GM23338 (cell line): Measurements from ENCODE around the gene TBX2.

ENCODE experiments used
- CREB1 ChIP-seq: fragments of 250-450 bp; sonication (Bioruptor Pico); IDR thresholded peaks from 2 replicates; pipeline ENCODE4 v1.5.0; 2020; ENCODE audit warnings: low read depth, mild to moderate bottlenecking, moderate library complexity
- CTCF ChIP-seq, 2 experiments: fragments of 200-600 bp in 1 of 2; sonication (generic) in 1 of 2; conservative IDR thresholded peaks; 2 replicates each; pipeline versions ENCODE4 v1.5.1 to v1.6.1; 2016 to 2017; ENCODE audit warnings: antibody characterized with exemption in 2 of 2, low read depth in 2 of 2, mild to moderate bottlenecking in 2 of 2, moderate library complexity in 1 of 2
- EZH2 ChIP-seq: fragments of 200-600 bp; sonication (generic); IDR thresholded peaks from one replicate; pipeline ENCODE4 v1.8.0; 2017; ENCODE audit warnings: antibody characterized with exemption, mild to moderate bottlenecking, low read depth; ENCODE audit not compliant: unreplicated experiment
- EZH2phosphoT487 ChIP-seq: fragments of 200-600 bp; sonication (generic); IDR thresholded peaks from one replicate; pipeline ENCODE4 v1.8.1; 2018; ENCODE audit warnings: antibody characterized with exemption; ENCODE audit not compliant: unreplicated experiment
- JUNB ChIP-seq: IDR thresholded peaks from one replicate; pipeline ENCODE4 v1.6.1; 2016; ENCODE audit warnings: antibody characterized with exemption; ENCODE audit not compliant: unreplicated experiment
- NANOG ChIP-seq: IDR thresholded peaks from 2 replicates; pipeline ENCODE4 v1.6.1; 2016; ENCODE audit warnings: antibody characterized with exemption, borderline replicate concordance
- POLR2AphosphoS5 ChIP-seq: IDR thresholded peaks from 2 replicates; pipeline ENCODE4 v1.6.1; 2016; ENCODE audit warnings: antibody characterized with exemption, low read depth
- REST ChIP-seq: IDR thresholded peaks from one replicate; pipeline ENCODE4 v1.6.1; 2018; ENCODE audit warnings: antibody characterized with exemption; ENCODE audit not compliant: unreplicated experiment
- ZNF114 ChIP-seq: fragments of 250-450 bp; sonication (Bioruptor Pico); IDR thresholded peaks from 2 replicates; pipeline ENCODE4 v1.5.0; 2020; ENCODE audit warnings: mild to moderate bottlenecking, moderate library complexity
- ZNF331 ChIP-seq: fragments of 250-450 bp; sonication (Bioruptor Pico); IDR thresholded peaks from 2 replicates; pipeline ENCODE4 v1.5.0; 2020; ENCODE audit warnings: low read depth, mild to moderate bottlenecking, moderate library complexity
- TF ChIP-seq, protein P1 (sequence below): fragments of 250-450 bp; sonication (Bioruptor Pico); IDR thresholded peaks from 2 replicates; pipeline ENCODE4 v1.5.0; 2020; ENCODE audit warnings: mild to moderate bottlenecking, moderate library complexity
- TF ChIP-seq, protein P2 (sequence below): IDR thresholded peaks from 2 replicates; pipeline ENCODE4 v1.6.1; 2016; ENCODE audit warnings: antibody characterized with exemption

GRCh38 chr17:61387511-61388305 is 11.9 kb upstream of the TBX2 start:
- TF ChIP-seq CTCF (conservative IDR thresholded peaks at IDR 0.05; ENCODE audit: low read depth in 2 of 2) (no peak), JUNB (no peak), REST (no peak), POLR2AphosphoS5 (no peak), EZH2phosphoT487 (no peak), ZNF114 (CRISPR knock-in tag) (no peak), ZNF331 (no peak), EZH2 (no peak), CREB1 (CRISPR knock-in tag) (no peak), NANOG (no peak)
- TF ChIP-seq, protein P1, sequence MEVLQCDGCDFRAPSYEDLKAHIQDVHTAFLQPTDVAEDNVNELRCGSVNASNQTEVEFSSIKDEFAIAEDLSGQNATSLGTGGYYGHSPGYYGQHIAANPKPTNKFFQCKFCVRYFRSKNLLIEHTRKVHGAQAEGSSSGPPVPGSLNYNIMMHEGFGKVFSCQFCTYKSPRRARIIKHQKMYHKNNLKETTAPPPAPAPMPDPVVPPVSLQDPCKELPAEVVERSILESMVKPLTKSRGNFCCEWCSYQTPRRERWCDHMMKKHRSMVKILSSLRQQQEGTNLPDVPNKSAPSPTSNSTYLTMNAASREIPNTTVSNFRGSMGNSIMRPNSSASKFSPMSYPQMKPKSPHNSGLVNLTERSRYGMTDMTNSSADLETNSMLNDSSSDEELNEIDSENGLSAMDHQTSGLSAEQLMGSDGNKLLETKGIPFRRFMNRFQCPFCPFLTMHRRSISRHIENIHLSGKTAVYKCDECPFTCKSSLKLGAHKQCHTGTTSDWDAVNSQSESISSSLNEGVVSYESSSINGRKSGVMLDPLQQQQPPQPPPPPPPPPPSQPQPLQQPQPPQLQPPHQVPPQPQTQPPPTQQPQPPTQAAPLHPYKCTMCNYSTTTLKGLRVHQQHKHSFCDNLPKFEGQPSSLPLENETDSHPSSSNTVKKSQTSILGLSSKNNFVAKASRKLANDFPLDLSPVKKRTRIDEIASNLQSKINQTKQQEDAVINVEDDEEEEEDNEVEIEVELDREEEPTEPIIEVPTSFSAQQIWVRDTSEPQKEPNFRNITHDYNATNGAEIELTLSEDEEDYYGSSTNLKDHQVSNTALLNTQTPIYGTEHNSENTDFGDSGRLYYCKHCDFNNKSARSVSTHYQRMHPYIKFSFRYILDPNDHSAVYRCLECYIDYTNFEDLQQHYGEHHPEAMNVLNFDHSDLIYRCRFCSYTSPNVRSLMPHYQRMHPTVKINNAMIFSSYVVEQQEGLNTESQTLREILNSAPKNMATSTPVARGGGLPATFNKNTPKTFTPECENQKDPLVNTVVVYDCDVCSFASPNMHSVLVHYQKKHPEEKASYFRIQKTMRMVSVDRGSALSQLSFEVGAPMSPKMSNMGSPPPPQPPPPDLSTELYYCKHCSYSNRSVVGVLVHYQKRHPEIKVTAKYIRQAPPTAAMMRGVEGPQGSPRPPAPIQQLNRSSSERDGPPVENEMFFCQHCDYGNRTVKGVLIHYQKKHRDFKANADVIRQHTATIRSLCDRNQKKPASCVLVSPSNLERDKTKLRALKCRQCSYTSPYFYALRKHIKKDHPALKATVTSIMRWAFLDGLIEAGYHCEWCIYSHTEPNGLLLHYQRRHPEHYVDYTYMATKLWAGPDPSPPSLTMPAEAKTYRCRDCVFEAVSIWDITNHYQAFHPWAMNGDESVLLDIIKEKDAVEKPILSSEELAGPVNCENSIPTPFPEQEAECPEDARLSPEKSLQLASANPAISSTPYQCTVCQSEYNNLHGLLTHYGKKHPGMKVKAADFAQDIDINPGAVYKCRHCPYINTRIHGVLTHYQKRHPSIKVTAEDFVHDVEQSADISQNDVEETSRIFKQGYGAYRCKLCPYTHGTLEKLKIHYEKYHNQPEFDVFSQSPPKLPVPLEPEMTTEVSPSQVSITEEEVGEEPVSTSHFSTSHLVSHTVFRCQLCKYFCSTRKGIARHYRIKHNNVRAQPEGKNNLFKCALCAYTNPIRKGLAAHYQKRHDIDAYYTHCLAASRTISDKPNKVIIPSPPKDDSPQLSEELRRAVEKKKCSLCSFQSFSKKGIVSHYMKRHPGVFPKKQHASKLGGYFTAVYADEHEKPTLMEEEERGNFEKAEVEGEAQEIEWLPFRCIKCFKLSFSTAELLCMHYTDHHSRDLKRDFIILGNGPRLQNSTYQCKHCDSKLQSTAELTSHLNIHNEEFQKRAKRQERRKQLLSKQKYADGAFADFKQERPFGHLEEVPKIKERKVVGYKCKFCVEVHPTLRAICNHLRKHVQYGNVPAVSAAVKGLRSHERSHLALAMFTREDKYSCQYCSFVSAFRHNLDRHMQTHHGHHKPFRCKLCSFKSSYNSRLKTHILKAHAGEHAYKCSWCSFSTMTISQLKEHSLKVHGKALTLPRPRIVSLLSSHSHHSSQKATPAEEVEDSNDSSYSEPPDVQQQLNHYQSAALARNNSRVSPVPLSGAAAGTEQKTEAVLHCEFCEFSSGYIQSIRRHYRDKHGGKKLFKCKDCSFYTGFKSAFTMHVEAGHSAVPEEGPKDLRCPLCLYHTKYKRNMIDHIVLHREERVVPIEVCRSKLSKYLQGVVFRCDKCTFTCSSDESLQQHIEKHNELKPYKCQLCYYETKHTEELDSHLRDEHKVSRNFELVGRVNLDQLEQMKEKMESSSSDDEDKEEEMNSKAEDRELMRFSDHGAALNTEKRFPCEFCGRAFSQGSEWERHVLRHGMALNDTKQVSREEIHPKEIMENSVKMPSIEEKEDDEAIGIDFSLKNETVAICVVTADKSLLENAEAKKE (CRISPR knock-in tag) = no peak
- TF ChIP-seq, protein P2, sequence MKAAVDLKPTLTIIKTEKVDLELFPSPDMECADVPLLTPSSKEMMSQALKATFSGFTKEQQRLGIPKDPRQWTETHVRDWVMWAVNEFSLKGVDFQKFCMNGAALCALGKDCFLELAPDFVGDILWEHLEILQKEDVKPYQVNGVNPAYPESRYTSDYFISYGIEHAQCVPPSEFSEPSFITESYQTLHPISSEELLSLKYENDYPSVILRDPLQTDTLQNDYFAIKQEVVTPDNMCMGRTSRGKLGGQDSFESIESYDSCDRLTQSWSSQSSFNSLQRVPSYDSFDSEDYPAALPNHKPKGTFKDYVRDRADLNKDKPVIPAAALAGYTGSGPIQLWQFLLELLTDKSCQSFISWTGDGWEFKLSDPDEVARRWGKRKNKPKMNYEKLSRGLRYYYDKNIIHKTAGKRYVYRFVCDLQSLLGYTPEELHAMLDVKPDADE = no peak
